GM18907 (cell line): ENCODE measurements around the gene ATL3.
A peak's percentile ranks its signal among the peaks of the same experiment; 100 is the strongest.
"Not testable (repeated sequence)": the region's sequence is repeated elsewhere in the genome, so short reads cannot be mapped to it uniquely, and the experiment has no call there.

Source experiments
- ATAC-seq: cut with Tn5 transposase; IDR thresholded peaks from one replicate; pipeline ENCODE4 v1.9.1; 2021; ENCODE audit warnings: mild to moderate bottlenecking, moderate library complexity; ENCODE audit not compliant: unreplicated experiment

ATL3 gene

GRCh38 chr11:63623513-63624140 lies 47.5 kb downstream of the ATL3 start:
- ATAC-seq: no peak

GRCh38 chr11:63622323-63622722 lies 48.9 kb downstream of the ATL3 start:
- no peak for ATAC-seq

- no peak for ATAC-seq
Observed at GRCh38 chr11:63621071-63621470, 50.1 kb downstream of the ATL3 start.

- ATAC-seq: no peak
Observed at GRCh38 chr11:63619967-63620366, 51.2 kb downstream of the ATL3 start.

GRCh38 chr11:63617686-63618085 lies 53.5 kb downstream of the ATL3 start:
- not testable (repeated sequence) for ATAC-seq

- ATAC-seq: no peak
Observed at GRCh38 chr11:63616953-63617352, 54.2 kb downstream of the ATL3 start.

GRCh38 chr11:63614136-63614671 lies 57.0 kb downstream of the ATL3 start, which contains the start of gene PLAAT3:
Gene PLAAT3 (minus strand): TSS chr11:63614433. CDS start chr11:63614014, 419 bp downstream.
- ATAC-seq: peak; percentile 44

GRCh38 chr11:63613517-63614135 lies 57.5 kb downstream of the ATL3 start:
- peak; percentile 53 for ATAC-seq

- ATAC-seq: no peak
Observed at GRCh38 chr11:63612181-63612580, 59.0 kb downstream of the ATL3 start.

- ATAC-seq: no peak
Observed at GRCh38 chr11:63611395-63611747, 59.8 kb downstream of the ATL3 start.

- no peak for ATAC-seq
Observed at GRCh38 chr11:63610604-63611394, 60.4 kb downstream of the ATL3 start.

GRCh38 chr11:63609971-63610580 lies 61.1 kb downstream of the ATL3 start:
- ATAC-seq: no peak

- no peak for ATAC-seq
Observed at GRCh38 chr11:63609536-63609935, 61.6 kb downstream of the ATL3 start.

- ATAC-seq: no peak
Observed at GRCh38 chr11:63608353-63609345, 62.5 kb downstream of the ATL3 start.

- no peak for ATAC-seq
Observed at GRCh38 chr11:63603180-63603518, 68.0 kb downstream of the ATL3 start.

GRCh38 chr11:63602290-63603179 lies 68.6 kb downstream of the ATL3 start:
- not testable (repeated sequence) for ATAC-seq

- no peak for ATAC-seq
Observed at GRCh38 chr11:63599211-63600122, 71.7 kb downstream of the ATL3 start.

- ATAC-seq: no peak
Observed at GRCh38 chr11:63598556-63598955, 72.6 kb downstream of the ATL3 start.
